Gastroesophageal sphincter (tissue), 4 donors: ENCODE results near the gene ZNF638. TPM values are rescaled to one million over a fixed set of nuclear protein-coding genes. Genes with fewer than 3 reads are reported as not detected.

Experiments
- ATAC-seq: fragments of 150-250 bp; one replicate; pipeline ENCODE4 v1.9.1; 2016; ENCODE audit warnings: mild to moderate bottlenecking, moderate library complexity
- H3K27ac ChIP-seq, 4 donors: fragments of 200-600 bp; sonication (generic) in 3 of 4; 1 replicate in 3 of 4; 2 replicates in 1 of 4; pipeline ENCODE4 v1.5.1; 2016 to 2019
- H3K27me3 ChIP-seq: fragments of 200-600 bp; sonication (generic); one replicate; pipeline ENCODE4 v1.5.1; 2019
- H3K36me3 ChIP-seq, 2 donors: fragments of 200-600 bp; sonication (generic); one replicate each; pipeline ENCODE4 v1.5.1; 2019; ENCODE audit warnings: control low read depth in 1 of 2
- H3K4me1 ChIP-seq, 3 donors: fragments of 200-600 bp; sonication (generic); 1 replicate in 2 of 3; 2 replicates in 1 of 3; pipeline ENCODE4 v1.5.1; 2016 to 2019; ENCODE audit warnings: control low read depth in 2 of 3
- H3K4me3 ChIP-seq, 2 donors: fragments of 200-600 bp; sonication (generic); one replicate each; pipeline ENCODE4 v1.5.1; 2019; ENCODE audit warnings: mild to moderate bottlenecking in 1 of 2, moderate library complexity in 1 of 2
- H3K9me3 ChIP-seq, 3 donors: fragments of 200-600 bp; sonication (generic); one replicate each; pipeline ENCODE4 v1.5.1; 2017 to 2019; ENCODE audit warnings: control low read depth in 2 of 3
- EP300 ChIP-seq: sonication (generic); formaldehyde crosslinking; IDR thresholded peaks from one replicate; pipeline ENCODE4 v1.6.1; 2017; ENCODE audit warnings: antibody characterized with exemption, mild to moderate bottlenecking
- POLR2A ChIP-seq, 2 donors: fragments of 450-650 bp; IDR thresholded peaks; one replicate each; pipeline ENCODE4 v1.6.1; 2017; ENCODE audit warnings: antibody characterized with exemption in 2 of 2, mild to moderate bottlenecking in 2 of 2, moderate library complexity in 1 of 2
- POLR2AphosphoS5 ChIP-seq: sonication (generic); formaldehyde crosslinking; IDR thresholded peaks from one replicate; pipeline ENCODE4 v1.6.1; 2017; ENCODE audit warnings: antibody characterized with exemption
- WGBS, 2 donors: methylation state at CpG; one replicate each; pipeline ENCODE4 v1.1.5; 2018; ENCODE audit warnings: low coverage in 1 of 2; 5-methylcytosine and 5-hydroxymethylcytosine counted together
- small RNA-seq, 4 donors: library from RNA; depleted of rRNA; stranded (forward); fragments of <200 nt; gene quantifications; one replicate each; pipeline ENCODE3, GENCODE V24; 2016
- total RNA-seq, 4 donors: library from RNA; depleted of rRNA; stranded (reverse); fragments of >200 nt; gene quantifications; one replicate each; pipeline ENCODE4 v1.1.0, GENCODE V29; 2016
- TF ChIP-seq, protein P1 (sequence below), 4 experiments: fragments of 200-600 bp in 2 of 4; fragments of 450-650 bp in 2 of 4; sonication (generic) in 1 of 4; IDR thresholded peaks; one replicate each; pipeline ENCODE4 v1.5.1; 2017 to 2019; ENCODE audit warnings: antibody characterized with exemption in 4 of 4, mild to moderate bottlenecking in 2 of 4, moderate library complexity in 2 of 4

The ZNF638 gene
- total RNA-seq, 4 donors from 2014 or later = 80.7 to 223 (median 122) TPM

DNA sequence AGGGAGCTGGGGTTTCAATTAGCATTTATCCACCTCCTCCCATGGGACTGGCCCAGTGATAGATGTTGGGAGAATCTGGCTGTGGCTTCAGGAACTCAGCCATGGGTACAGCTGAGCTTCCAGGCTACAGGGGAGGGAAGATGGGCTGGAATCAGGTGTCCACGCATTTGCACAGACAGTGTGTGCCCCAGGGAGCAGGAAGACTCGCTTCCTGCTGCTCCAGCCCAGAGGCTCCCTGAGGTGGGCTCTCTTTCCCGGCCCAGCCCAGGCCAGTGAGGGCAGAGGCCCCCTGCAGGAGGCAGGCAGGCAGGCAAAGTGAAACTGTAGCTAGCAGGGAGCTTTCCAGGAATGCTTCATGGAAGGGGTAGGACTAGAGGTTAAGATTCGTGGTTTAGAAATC is 150.5 kb downstream of the ZNF638 start:
- no peak for ATAC-seq
- no peak for TF ChIP-seq POLR2A (IDR thresholded peaks at IDR 0.05)
- no peak for TF ChIP-seq EP300
- TF ChIP-seq POLR2AphosphoS5 = no peak
- H3K27me3 ChIP-seq = no peaks in the 10 kb centered on the region
- H3K36me3 ChIP-seq = peaks cover 0 to 27% of the 10 kb centered on the region in 2 donors
- H3K4me1 ChIP-seq = no peaks in the 10 kb centered on the region
- no peak overlapping the region for H3K27ac ChIP-seq
- H3K9me3 ChIP-seq = no peaks in the 10 kb centered on the region
- no peak overlapping the region for H3K4me3 ChIP-seq
- 56% methylated on average over 4 of the region's 4 CpGs; no CpG with 5 or more reads in 1 of the 2 donors for WGBS, 2 donors

DNA sequence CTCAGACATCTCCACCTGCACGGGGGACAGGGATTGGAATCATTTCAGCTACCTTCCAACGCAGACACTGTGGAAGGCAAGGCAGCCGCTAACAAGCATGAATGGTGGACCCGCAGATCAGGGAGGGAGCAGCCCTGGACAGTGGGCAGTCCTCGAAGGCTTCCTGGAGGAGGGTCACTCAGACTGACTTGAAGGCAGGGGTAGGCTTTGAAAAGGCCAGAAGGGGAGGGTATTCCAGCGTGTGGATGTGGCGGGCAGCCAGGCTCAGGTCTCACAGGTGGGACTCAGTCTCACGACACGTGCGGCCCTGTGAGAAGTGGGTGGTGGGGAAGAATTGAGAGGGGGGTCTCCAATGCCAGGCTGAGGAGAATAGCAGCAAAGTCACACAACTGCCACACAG is 151.7 kb downstream of the ZNF638 start:
- Histone ChIP-seq H3K27me3 (no peaks in the 10 kb centered on the region), H3K27ac (no peak overlapping the region), H3K4me3 (no peak overlapping the region), H3K4me1 (no peaks in the 10 kb centered on the region), H3K9me3 (no peaks in the 10 kb centered on the region), H3K36me3 (peaks cover 0 to 27% of the 10 kb centered on the region in 2 donors)
- WGBS, 2 donors = 60% methylated on average over 3 of the region's 10 CpGs; no CpG with 5 or more reads in 1 of the 2 donors
- ATAC-seq = no peak
- no peak for TF ChIP-seq POLR2AphosphoS5
- TF ChIP-seq, protein P1, sequence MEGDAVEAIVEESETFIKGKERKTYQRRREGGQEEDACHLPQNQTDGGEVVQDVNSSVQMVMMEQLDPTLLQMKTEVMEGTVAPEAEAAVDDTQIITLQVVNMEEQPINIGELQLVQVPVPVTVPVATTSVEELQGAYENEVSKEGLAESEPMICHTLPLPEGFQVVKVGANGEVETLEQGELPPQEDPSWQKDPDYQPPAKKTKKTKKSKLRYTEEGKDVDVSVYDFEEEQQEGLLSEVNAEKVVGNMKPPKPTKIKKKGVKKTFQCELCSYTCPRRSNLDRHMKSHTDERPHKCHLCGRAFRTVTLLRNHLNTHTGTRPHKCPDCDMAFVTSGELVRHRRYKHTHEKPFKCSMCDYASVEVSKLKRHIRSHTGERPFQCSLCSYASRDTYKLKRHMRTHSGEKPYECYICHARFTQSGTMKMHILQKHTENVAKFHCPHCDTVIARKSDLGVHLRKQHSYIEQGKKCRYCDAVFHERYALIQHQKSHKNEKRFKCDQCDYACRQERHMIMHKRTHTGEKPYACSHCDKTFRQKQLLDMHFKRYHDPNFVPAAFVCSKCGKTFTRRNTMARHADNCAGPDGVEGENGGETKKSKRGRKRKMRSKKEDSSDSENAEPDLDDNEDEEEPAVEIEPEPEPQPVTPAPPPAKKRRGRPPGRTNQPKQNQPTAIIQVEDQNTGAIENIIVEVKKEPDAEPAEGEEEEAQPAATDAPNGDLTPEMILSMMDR (IDR thresholded peaks at IDR 0.05) = no peak

DNA sequence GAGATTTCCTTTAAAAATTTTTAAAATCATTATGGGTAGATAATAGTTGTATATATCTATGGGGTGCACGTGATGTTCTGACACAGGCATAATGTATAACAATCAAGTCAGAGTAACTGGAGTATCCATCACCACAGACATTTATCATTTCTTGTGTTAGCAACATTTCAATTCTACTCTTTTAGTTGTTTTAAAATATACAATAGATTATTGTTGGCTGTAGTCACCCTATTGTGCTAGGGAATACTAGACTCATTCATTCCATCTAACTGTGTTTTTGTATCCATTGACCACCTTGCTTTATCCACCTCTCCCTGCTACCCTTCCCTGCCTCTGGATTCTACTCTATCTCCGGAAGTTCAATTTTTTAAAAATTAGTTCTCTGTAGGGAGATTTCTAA is 152.8 kb downstream of the ZNF638 start:
- TF ChIP-seq POLR2AphosphoS5 (no peak), EP300 (no peak), POLR2A (IDR thresholded peaks at IDR 0.05) (no peak)
- TF ChIP-seq, protein P1 (IDR thresholded peaks at IDR 0.05) = no peak
- Histone ChIP-seq H3K36me3 (peaks cover 0 to 27% of the 10 kb centered on the region in 2 donors), H3K9me3 (no peaks in the 10 kb centered on the region), H3K27ac (no peak overlapping the region), H3K4me3 (no peak overlapping the region), H3K4me1 (no peaks in the 10 kb centered on the region), H3K27me3 (no peaks in the 10 kb centered on the region)
- 85 to 100% methylated on average over 1 to 2 of the region's 2 CpGs for WGBS, 2 donors
- no peak for ATAC-seq

Small RNA genes lying within 50 kb of the gene (small RNA-seq; reads per million reads assigned to genes)
- gene RNU6-105P = 0 reads per million in 4 donors

Other genes with a start within 250 kb of the ZNF638 start
- gene MCEE, start 201.6 kb upstream of the ZNF638 start, total RNA-seq = 10 to 100 TPM; 11.9 to 23.7 (median 19.1) TPM
- gene MPHOSPH10, start 201.1 kb upstream of the ZNF638 start, total RNA-seq = 10 to 100 TPM; 16.2 to 24.6 (median 22.1) TPM
- 10 to 100 TPM; 15.1 to 19.3 (median 16.4) TPM for gene PAIP2B, start 104.7 kb upstream of the ZNF638 start, total RNA-seq
- gene DYSF, start 121.8 kb downstream of the ZNF638 start, total RNA-seq = 10 to 100 TPM; 11.0 to 50.1 (median 17.4) TPM